ENCODE measurements around the gene SLC9A7. TPM values are rescaled to one million over a fixed set of nuclear protein-coding genes. Genes with fewer than 3 reads are reported as not detected.

SLC9A7 gene
- total and polyA plus RNA-seq, 8 donors = 2.2 to 16.0 (median 6.3) TPM

GRCh38 chrX:46642145-46642544 lies 116.8 kb downstream of the SLC9A7 start:
- WGBS, 2 donors = 45 to 53% methylated on average over 4 of the region's 4 CpGs
- FAIRE-seq = no peak

GRCh38 chrX:46637938-46638337 lies 121.0 kb downstream of the SLC9A7 start:
- H3K27ac ChIP-seq = no peak overlapping the region
- TF ChIP-seq CTCF (IDR thresholded peaks at IDR 0.05) = no peak
- no peak overlapping the region for H3K4me3 ChIP-seq
- intact Hi-C loops (cut with DNase I) = no loop called here
- no peak for ATAC-seq
- WGBS, 2 donors = 33 to 63% methylated on average over 2 of the region's 2 CpGs
- peaks cover 0 to 7% (median 0%) of the 10 kb centered on the region in 4 donors for H3K27me3 ChIP-seq
- no peaks in the 10 kb centered on the region for H3K36me3 ChIP-seq
- no peaks in the 10 kb centered on the region for H3K9me3 ChIP-seq
- no peak for FAIRE-seq
- no peak for DNase-seq
- H3K4me1 ChIP-seq = no peaks in the 10 kb centered on the region

More at GRCh38 chrX:46642145-46642544, 116.8 kb downstream of the SLC9A7 start:
- Histone ChIP-seq H3K4me3 (no peak overlapping the region), H3K27me3 (peaks cover 0 to 2% (median 0%) of the 10 kb centered on the region in 4 donors), H3K36me3 (no peaks in the 10 kb centered on the region), H3K27ac (no peak overlapping the region), H3K4me1 (no peaks in the 10 kb centered on the region), H3K9me3 (no peaks in the 10 kb centered on the region)
- ATAC-seq = peak in 3 of 4 donors; percentile 55 to 67 (median 61)
- TF ChIP-seq CTCF (IDR thresholded peaks at IDR 0.05) = peak in 2 of 4 donors; percentile 13 to 27
- DNase-seq = no peak
- intact Hi-C loops (cut with DNase I) = no loop called here

DNA sequence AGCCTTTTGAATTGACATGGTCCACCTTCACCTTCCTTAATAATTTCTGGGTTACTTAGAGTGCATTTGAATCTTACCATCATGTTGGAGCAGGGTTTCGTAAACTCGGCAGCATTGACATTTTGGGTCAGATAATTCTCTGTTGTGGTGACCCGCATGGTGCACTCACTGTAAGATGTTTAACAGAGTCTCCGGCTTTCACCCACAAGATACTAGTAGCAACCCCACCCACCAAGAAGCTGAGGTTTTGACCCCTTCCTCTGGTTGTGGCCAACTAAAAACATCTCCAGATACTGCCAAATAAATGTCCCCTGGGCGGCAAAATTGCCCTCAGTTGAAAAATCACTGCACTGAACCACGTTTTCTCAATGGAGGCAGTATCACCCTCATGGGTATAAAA lies 122.7 kb downstream of the SLC9A7 start:
- ATAC-seq = no peak
- no peaks in the 10 kb centered on the region for H3K4me1 ChIP-seq
- no peaks in the 10 kb centered on the region for H3K9me3 ChIP-seq
- no peak for TF ChIP-seq CTCF (IDR thresholded peaks at IDR 0.05)
- no peak for DNase-seq
- intact Hi-C loops (cut with DNase I) = no loop called here
- H3K27me3 ChIP-seq = peaks cover 0 to 7% (median 0%) of the 10 kb centered on the region in 4 donors
- no peak for FAIRE-seq
- 68 to 87% methylated on average over 6 of the region's 6 CpGs for WGBS, 2 donors
- no peak overlapping the region for H3K4me3 ChIP-seq
- no peaks in the 10 kb centered on the region for H3K36me3 ChIP-seq
- no peak overlapping the region for H3K27ac ChIP-seq

DNA sequence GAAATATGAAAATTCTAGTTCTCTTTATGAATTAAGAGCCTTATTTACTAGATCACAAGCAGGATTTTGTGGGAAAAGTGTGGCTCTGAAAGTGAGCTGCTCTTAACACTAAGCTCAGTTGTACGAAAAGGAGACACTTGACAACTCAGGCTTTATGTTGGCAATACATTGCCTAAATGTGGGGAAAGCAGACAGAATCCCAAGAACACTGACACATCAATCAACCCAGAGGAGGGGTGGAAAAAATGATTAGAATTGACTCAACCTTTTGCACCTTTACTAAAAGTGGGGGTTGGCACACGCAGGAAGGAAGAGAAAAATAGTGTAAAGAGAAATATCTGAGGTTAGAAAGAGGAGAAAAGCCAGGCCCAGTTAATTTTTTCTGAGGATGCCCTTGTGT lies 123.7 kb downstream of the SLC9A7 start:
- no peak for ATAC-seq
- Histone ChIP-seq H3K27me3 (peaks cover 0 to 7% (median 0%) of the 10 kb centered on the region in 4 donors), H3K36me3 (no peaks in the 10 kb centered on the region), H3K27ac (no peak overlapping the region), H3K4me3 (no peak overlapping the region), H3K4me1 (no peaks in the 10 kb centered on the region), H3K9me3 (no peaks in the 10 kb centered on the region)
- intact Hi-C loops (cut with DNase I) = no loop called here
- WGBS, 2 donors = 90 to 98% methylated on average over 2 of the region's 2 CpGs
- no peak for TF ChIP-seq CTCF (IDR thresholded peaks at IDR 0.05)
- no peak for FAIRE-seq
- no peak for DNase-seq

GRCh38 chrX:46634577-46634976 lies 124.3 kb downstream of the SLC9A7 start:
- Histone ChIP-seq H3K4me1 (no peaks in the 10 kb centered on the region), H3K4me3 (no peak overlapping the region), H3K36me3 (no peaks in the 10 kb centered on the region), H3K27ac (no peak overlapping the region), H3K27me3 (peaks cover 0 to 7% (median 0%) of the 10 kb centered on the region in 4 donors), H3K9me3 (no peaks in the 10 kb centered on the region)
- FAIRE-seq = no peak
- intact Hi-C loops (cut with DNase I) = no loop called here
- DNase-seq = no peak
- ATAC-seq = no peak
- WGBS, 2 donors = 77 to 82% methylated on average over 3 of the region's 3 CpGs
- TF ChIP-seq CTCF (IDR thresholded peaks at IDR 0.05) = no peak

All from pancreas (tissue), 10 donors.